Measurements from ENCODE around the gene MRPL36.
A peak's percentile ranks its signal among the peaks of the same experiment; 100 is the strongest.
"Not testable (repeated sequence)": the region's sequence is repeated elsewhere in the genome, so short reads cannot be mapped to it uniquely, and the experiment has no call there.

Gene MRPL36

GRCh38 chr5:1799602-1800471 lies at the start of gene MRPL36:
MRPL36 (minus strand) TSS chr5:1799837; CDS start chr5:1798935, 902 bp downstream.
- peak; percentile 90 for DNase-seq (ENCODE audit: low read depth)

GRCh38 chr5:1847611-1848010 lies 48.0 kb upstream of the MRPL36 start:
- no peak for DNase-seq (ENCODE audit: low read depth)

- DNase-seq (ENCODE audit: low read depth): no peak
These were observed 47.4 kb upstream of the MRPL36 start for GRCh38 chr5:1847056-1847455.

- DNase-seq (ENCODE audit: low read depth): no peak
These were observed 46.9 kb upstream of the MRPL36 start for GRCh38 chr5:1846583-1846982.

- DNase-seq (ENCODE audit: low read depth): no peak
These were observed 46.1 kb upstream of the MRPL36 start for GRCh38 chr5:1845696-1846095.

- no peak for DNase-seq (ENCODE audit: low read depth)
These were observed 45.2 kb upstream of the MRPL36 start for GRCh38 chr5:1844708-1845436.

GRCh38 chr5:1843761-1844160 lies 44.1 kb upstream of the MRPL36 start:
- DNase-seq (ENCODE audit: low read depth): not testable (repeated sequence)

- DNase-seq (ENCODE audit: low read depth): no peak
These were observed 42.6 kb upstream of the MRPL36 start for GRCh38 chr5:1842004-1842819.

- DNase-seq (ENCODE audit: low read depth): no peak
These were observed 41.3 kb upstream of the MRPL36 start for GRCh38 chr5:1840741-1841521.

- no peak for DNase-seq (ENCODE audit: low read depth)
These were observed 40.5 kb upstream of the MRPL36 start for GRCh38 chr5:1840071-1840547.

GRCh38 chr5:1838013-1838412 lies 38.4 kb upstream of the MRPL36 start:
- DNase-seq (ENCODE audit: low read depth): no peak

- no peak for DNase-seq (ENCODE audit: low read depth)
These were observed 37.5 kb upstream of the MRPL36 start for GRCh38 chr5:1836891-1837880.

- DNase-seq (ENCODE audit: low read depth): no peak
These were observed 36.7 kb upstream of the MRPL36 start for GRCh38 chr5:1836176-1836890.

- no peak for DNase-seq (ENCODE audit: low read depth)
These were observed 35.8 kb upstream of the MRPL36 start for GRCh38 chr5:1835431-1835830.

GRCh38 chr5:1834721-1835429 lies 35.2 kb upstream of the MRPL36 start:
- no peak for DNase-seq (ENCODE audit: low read depth)

- no peak for DNase-seq (ENCODE audit: low read depth)
These were observed 34.5 kb upstream of the MRPL36 start for GRCh38 chr5:1834022-1834551.

GRCh38 chr5:1833264-1834021 lies 33.8 kb upstream of the MRPL36 start:
- no peak for DNase-seq (ENCODE audit: low read depth)
